ENCODE data around the gene CANX.
"Not testable (repeated sequence)": the region's sequence is repeated elsewhere in the genome, so short reads cannot be mapped to it uniquely, and the experiment has no call there.

CANX gene

GRCh38 chr5:179731791-179732411, 33.1 kb downstream of the CANX start:
- Mint-ChIP-seq H3K4me1 (ENCODE audit: low read depth) (peaks cover 27% of the 10 kb centered on the region), H3K27me3 (ENCODE audit: low read depth) (no peaks in the 10 kb centered on the region), H3K4me3 (peak overlapping the region; percentile 79), H3K9me3 (no peaks in the 10 kb centered on the region), H3K27ac (peak overlapping the region; percentile 88), H3K36me3 (ENCODE audit: low read depth) (peaks cover 45% of the 10 kb centered on the region)

- H3K4me1 Mint-ChIP-seq (ENCODE audit: low read depth), result peaks cover 28% of the 10 kb centered on the region
- peak within 1 kb of the TSS; percentile 89 for H3K27ac Mint-ChIP-seq
- peaks cover 41% of the 10 kb centered on the region for H3K36me3 Mint-ChIP-seq (ENCODE audit: low read depth)
- no peaks in the 10 kb centered on the region for H3K9me3 Mint-ChIP-seq
- peak within 1 kb of the TSS; percentile 94 for H3K4me3 Mint-ChIP-seq
- H3K27me3 Mint-ChIP-seq (ENCODE audit: low read depth), result no peaks in the 10 kb centered on the region
Observed at GRCh38 chr5:179732412-179732917, 33.7 kb downstream of the CANX start, which contains the start of gene MAML1. MAML1 (plus strand) TSS chr5:179732822; CDS start chr5:179733113, 291 bp downstream.

GRCh38 chr5:179732918-179733771, 34.4 kb downstream of the CANX start:
- Mint-ChIP-seq H3K4me3 (peak overlapping the region; percentile 94), H3K4me1 (ENCODE audit: low read depth) (peaks cover 32% of the 10 kb centered on the region), H3K27me3 (ENCODE audit: low read depth) (no peaks in the 10 kb centered on the region), H3K9me3 (no peaks in the 10 kb centered on the region), H3K36me3 (ENCODE audit: low read depth) (peaks cover 37% of the 10 kb centered on the region), H3K27ac (peak overlapping the region; percentile 89)

GRCh38 chr5:179733772-179734126, 35.0 kb downstream of the CANX start:
- Mint-ChIP-seq H3K27ac (peak overlapping the region; percentile 89), H3K27me3 (ENCODE audit: low read depth) (no peaks in the 10 kb centered on the region), H3K36me3 (ENCODE audit: low read depth) (peaks cover 38% of the 10 kb centered on the region), H3K4me3 (peak overlapping the region; percentile 94), H3K9me3 (no peaks in the 10 kb centered on the region), H3K4me1 (ENCODE audit: low read depth) (peaks cover 35% of the 10 kb centered on the region)

GRCh38 chr5:179734536-179735164, 35.9 kb downstream of the CANX start:
- peaks cover 38% of the 10 kb centered on the region for H3K4me1 Mint-ChIP-seq (ENCODE audit: low read depth)
- peak overlapping the region; percentile 73 for H3K27ac Mint-ChIP-seq
- peak overlapping the region; percentile 94 for H3K4me3 Mint-ChIP-seq
- H3K36me3 Mint-ChIP-seq (ENCODE audit: low read depth), result peaks cover 36% of the 10 kb centered on the region
- H3K9me3 Mint-ChIP-seq, result no peaks in the 10 kb centered on the region
- no peaks in the 10 kb centered on the region for H3K27me3 Mint-ChIP-seq (ENCODE audit: low read depth)

GRCh38 chr5:179738742-179739141, 40.0 kb downstream of the CANX start:
- no peak overlapping the region for H3K27ac Mint-ChIP-seq
- no peak overlapping the region for H3K4me3 Mint-ChIP-seq
- H3K4me1 Mint-ChIP-seq (ENCODE audit: low read depth), result peaks cover 35% of the 10 kb centered on the region
- no peaks in the 10 kb centered on the region for H3K27me3 Mint-ChIP-seq (ENCODE audit: low read depth)
- H3K36me3 Mint-ChIP-seq (ENCODE audit: low read depth), result peaks cover 28% of the 10 kb centered on the region
- no peaks in the 10 kb centered on the region for H3K9me3 Mint-ChIP-seq

GRCh38 chr5:179744106-179744505, 45.3 kb downstream of the CANX start:
- not testable (repeated sequence) for H3K27me3 Mint-ChIP-seq (ENCODE audit: low read depth); H3K9me3 Mint-ChIP-seq; H3K4me3 Mint-ChIP-seq; H3K27ac Mint-ChIP-seq
- Mint-ChIP-seq H3K4me1 (ENCODE audit: low read depth) (peaks cover 16% of the 10 kb centered on the region), H3K36me3 (ENCODE audit: low read depth) (peaks cover 17% of the 10 kb centered on the region)

- H3K36me3 Mint-ChIP-seq (ENCODE audit: low read depth), result peaks cover 10% of the 10 kb centered on the region
- H3K27ac Mint-ChIP-seq, result peak overlapping the region; percentile 32
- peaks cover 8% of the 10 kb centered on the region for H3K4me1 Mint-ChIP-seq (ENCODE audit: low read depth)
- H3K4me3 Mint-ChIP-seq, result no peak overlapping the region
- no peaks in the 10 kb centered on the region for H3K9me3 Mint-ChIP-seq
- H3K27me3 Mint-ChIP-seq (ENCODE audit: low read depth), result no peaks in the 10 kb centered on the region
Observed at GRCh38 chr5:179746872-179747271, 48.1 kb downstream of the CANX start.

- H3K27me3 Mint-ChIP-seq (ENCODE audit: low read depth), result no peaks in the 10 kb centered on the region
- H3K4me1 Mint-ChIP-seq (ENCODE audit: low read depth), result peaks cover 8% of the 10 kb centered on the region
- peaks cover 10% of the 10 kb centered on the region for H3K36me3 Mint-ChIP-seq (ENCODE audit: low read depth)
- H3K9me3 Mint-ChIP-seq, result no peaks in the 10 kb centered on the region
- no peak overlapping the region for H3K27ac Mint-ChIP-seq
- no peak overlapping the region for H3K4me3 Mint-ChIP-seq
Observed at GRCh38 chr5:179747811-179748210, 49.0 kb downstream of the CANX start.

GRCh38 chr5:179749857-179750508, 51.2 kb downstream of the CANX start:
- Mint-ChIP-seq H3K27ac (no peak overlapping the region), H3K4me3 (no peak overlapping the region)

GRCh38 chr5:179753971-179754370, 55.2 kb downstream of the CANX start:
- Mint-ChIP-seq H3K4me3 (no peak overlapping the region), H3K4me1 (ENCODE audit: low read depth) (peaks cover 23% of the 10 kb centered on the region), H3K27ac (no peak overlapping the region), H3K36me3 (ENCODE audit: low read depth) (peaks cover 8% of the 10 kb centered on the region), H3K27me3 (ENCODE audit: low read depth) (no peaks in the 10 kb centered on the region), H3K9me3 (no peaks in the 10 kb centered on the region)

More at GRCh38 chr5:179749857-179750508, 51.2 kb downstream of the CANX start:
- H3K36me3 Mint-ChIP-seq (ENCODE audit: low read depth), result peaks cover 13% of the 10 kb centered on the region
- no peaks in the 10 kb centered on the region for H3K27me3 Mint-ChIP-seq (ENCODE audit: low read depth)
- H3K9me3 Mint-ChIP-seq, result no peaks in the 10 kb centered on the region
- peaks cover 22% of the 10 kb centered on the region for H3K4me1 Mint-ChIP-seq (ENCODE audit: low read depth)

- H3K4me1 Mint-ChIP-seq (ENCODE audit: low read depth), result peaks cover 29% of the 10 kb centered on the region
- no peak overlapping the region for H3K4me3 Mint-ChIP-seq
- H3K36me3 Mint-ChIP-seq (ENCODE audit: low read depth), result peaks cover 7% of the 10 kb centered on the region
- no peaks in the 10 kb centered on the region for H3K27me3 Mint-ChIP-seq (ENCODE audit: low read depth)
- H3K9me3 Mint-ChIP-seq, result no peaks in the 10 kb centered on the region
- H3K27ac Mint-ChIP-seq, result peak overlapping the region; percentile 4
Observed at GRCh38 chr5:179755022-179755421, 56.3 kb downstream of the CANX start.

- H3K4me1 Mint-ChIP-seq (ENCODE audit: low read depth), result peaks cover 49% of the 10 kb centered on the region
- H3K27ac Mint-ChIP-seq, result no peak overlapping the region
- H3K9me3 Mint-ChIP-seq, result no peaks in the 10 kb centered on the region
- peaks cover 3% of the 10 kb centered on the region for H3K36me3 Mint-ChIP-seq (ENCODE audit: low read depth)
- H3K4me3 Mint-ChIP-seq, result no peak overlapping the region
- H3K27me3 Mint-ChIP-seq (ENCODE audit: low read depth), result no peaks in the 10 kb centered on the region
Observed at GRCh38 chr5:179758955-179759354, 60.2 kb downstream of the CANX start.
